Ovary (tissue), 3 donors: ENCODE data around the gene CCR3.

ENCODE experiments used
- CTCF ChIP-seq, 3 donors: fragments of 450-650 bp in 2 of 3; fragments of 200-600 bp in 1 of 3; IDR thresholded peaks; one replicate each; pipeline versions ENCODE4 v1.5.1 to v1.8.0; 2016 to 2022; ENCODE audit warnings: antibody characterized with exemption in 3 of 3, mild to moderate bottlenecking in 1 of 3
- POLR2A ChIP-seq: fragments of 450-650 bp; IDR thresholded peaks from one replicate; pipeline ENCODE4 v1.6.1; 2017; ENCODE audit warnings: antibody characterized with exemption, mild to moderate bottlenecking, moderate library complexity
- donor health status: DM: no; HTN: no; CAD: no.

DNA sequence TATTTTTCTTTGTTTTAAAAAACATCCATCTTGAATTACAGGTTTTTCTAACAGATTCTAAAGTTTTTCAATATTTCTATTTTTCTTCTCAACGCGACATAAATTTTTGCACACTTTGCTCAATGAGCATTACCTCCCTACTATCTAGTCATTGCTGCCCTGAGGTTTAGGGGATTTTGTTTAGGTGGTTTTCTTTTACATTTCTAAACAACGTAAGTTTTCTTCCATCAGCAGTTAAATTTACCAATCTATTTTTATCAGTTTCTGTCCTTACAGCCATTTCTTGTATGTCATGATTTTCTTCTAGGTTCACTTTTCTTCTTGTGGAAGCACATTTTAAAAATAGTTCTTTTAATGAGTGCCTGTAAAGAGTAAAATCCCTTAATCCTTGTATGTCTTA is 62.5 kb downstream of the CCR3 start:
- TF ChIP-seq CTCF (IDR thresholded peaks at IDR 0.05) (no peak), POLR2A (no peak)
